Measurements from ENCODE around the gene NELFCD.

DNA sequence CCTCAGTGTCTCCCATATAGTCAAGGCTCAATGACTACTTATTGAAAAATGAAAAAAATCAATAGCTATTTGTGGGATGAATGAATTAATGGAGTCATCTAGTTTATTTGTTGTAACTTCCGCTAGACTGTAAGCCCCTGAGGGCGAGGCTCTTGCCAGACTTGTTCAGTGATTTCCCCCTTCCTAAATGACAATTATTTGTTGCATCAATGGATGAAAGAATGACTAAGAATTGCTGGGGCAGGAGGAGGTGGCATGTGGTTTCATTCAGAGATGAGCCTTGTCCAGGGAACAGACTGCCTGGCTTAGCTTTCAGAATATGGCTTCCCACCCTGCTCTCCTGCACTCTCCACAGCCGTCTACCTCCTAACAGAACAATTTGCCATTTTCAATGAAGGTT is 62.6 kb downstream of the NELFCD start:
- TF ChIP-seq, protein P1, sequence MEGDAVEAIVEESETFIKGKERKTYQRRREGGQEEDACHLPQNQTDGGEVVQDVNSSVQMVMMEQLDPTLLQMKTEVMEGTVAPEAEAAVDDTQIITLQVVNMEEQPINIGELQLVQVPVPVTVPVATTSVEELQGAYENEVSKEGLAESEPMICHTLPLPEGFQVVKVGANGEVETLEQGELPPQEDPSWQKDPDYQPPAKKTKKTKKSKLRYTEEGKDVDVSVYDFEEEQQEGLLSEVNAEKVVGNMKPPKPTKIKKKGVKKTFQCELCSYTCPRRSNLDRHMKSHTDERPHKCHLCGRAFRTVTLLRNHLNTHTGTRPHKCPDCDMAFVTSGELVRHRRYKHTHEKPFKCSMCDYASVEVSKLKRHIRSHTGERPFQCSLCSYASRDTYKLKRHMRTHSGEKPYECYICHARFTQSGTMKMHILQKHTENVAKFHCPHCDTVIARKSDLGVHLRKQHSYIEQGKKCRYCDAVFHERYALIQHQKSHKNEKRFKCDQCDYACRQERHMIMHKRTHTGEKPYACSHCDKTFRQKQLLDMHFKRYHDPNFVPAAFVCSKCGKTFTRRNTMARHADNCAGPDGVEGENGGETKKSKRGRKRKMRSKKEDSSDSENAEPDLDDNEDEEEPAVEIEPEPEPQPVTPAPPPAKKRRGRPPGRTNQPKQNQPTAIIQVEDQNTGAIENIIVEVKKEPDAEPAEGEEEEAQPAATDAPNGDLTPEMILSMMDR (IDR thresholded peaks at IDR 0.05) = no peak
- no peak for TF ChIP-seq POLR2A (IDR thresholded peaks at IDR 0.05)
